Measurements from ENCODE around the gene ARID3C.
A peak's percentile ranks its signal among the peaks of the same experiment; 100 is the strongest.

Gene ARID3C

GRCh38 chr9:34629491-34629808, 584 bp upstream of the ARID3C start:
- DNase-seq (ENCODE audit: insufficient read length, low spot score): no peak
- no peak for FAIRE-seq

- DNase-seq (ENCODE audit: insufficient read length, low spot score) (no peak), FAIRE-seq (no peak)
Measured at GRCh38 chr9:34627716-34628655, 880 bp downstream of the ARID3C start.

- no peak for FAIRE-seq
Measured at GRCh38 chr9:34625186-34625486, 3.7 kb downstream of the ARID3C start.

GRCh38 chr9:34624475-34625185, 4.2 kb downstream of the ARID3C start:
- no peak for FAIRE-seq
- DNase-seq (ENCODE audit: insufficient read length, low spot score): no peak

More at GRCh38 chr9:34625186-34625486, 3.7 kb downstream of the ARID3C start:
- DNase-seq (ENCODE audit: insufficient read length, low spot score): no peak

- no peak for DNase-seq (ENCODE audit: insufficient read length, low spot score)
- no peak for FAIRE-seq
Measured at GRCh38 chr9:34623374-34624235, 5.3 kb downstream of the ARID3C start.

DNA sequence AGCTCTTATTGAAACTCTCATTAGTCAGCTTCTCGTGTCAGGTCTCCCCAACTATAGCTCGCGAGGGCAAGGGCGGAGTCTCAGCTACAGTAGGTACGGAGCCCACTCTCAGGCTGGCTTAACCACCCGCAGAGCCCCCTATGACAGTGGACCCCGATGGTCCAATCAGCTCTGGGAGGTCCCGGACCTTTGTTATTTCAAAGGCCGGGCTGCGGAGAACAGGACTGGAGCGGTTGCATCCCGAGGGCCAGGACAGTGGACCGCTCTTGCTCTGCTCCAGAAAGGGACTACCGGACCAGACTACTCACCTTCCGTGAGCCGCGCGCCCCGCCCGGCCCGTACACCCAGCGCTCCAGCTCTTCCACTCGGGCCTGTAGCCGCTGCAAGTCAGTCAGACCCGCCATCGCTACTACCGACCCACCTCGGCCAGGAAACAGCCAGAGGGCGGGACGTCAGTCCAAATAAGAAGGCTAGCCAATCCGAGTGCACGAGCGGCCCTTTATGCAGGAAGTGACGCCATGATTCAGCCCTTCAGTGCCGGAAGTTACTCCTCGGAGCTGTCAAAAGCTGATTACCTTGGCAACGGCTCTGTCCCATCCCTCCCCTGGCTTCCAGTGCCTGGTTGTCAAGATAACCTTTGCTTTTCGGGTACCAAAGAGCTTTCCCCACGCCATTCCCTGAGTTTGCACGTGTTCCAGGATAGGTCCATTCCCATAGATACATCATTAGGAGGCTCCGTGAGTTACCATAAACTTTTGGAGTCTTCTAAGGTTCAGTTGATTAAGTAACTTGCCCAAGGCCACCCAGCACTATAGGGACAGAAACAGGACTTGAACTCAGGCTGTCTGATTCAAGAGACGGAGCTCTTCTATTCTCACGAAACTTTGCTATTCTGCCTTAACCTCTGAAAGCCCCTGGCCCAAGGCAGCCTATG, 8.5 kb downstream of the ARID3C start, which contains the start of gene DCTN3:
DCTN3 (minus strand) TSS at position 435 of the 934 bp plus-strand sequence; CDS start at position 404, 31 bp downstream.
- FAIRE-seq (peak; percentile 97), DNase-seq (ENCODE audit: insufficient read length, low spot score) (peak; percentile 98)

DNA sequence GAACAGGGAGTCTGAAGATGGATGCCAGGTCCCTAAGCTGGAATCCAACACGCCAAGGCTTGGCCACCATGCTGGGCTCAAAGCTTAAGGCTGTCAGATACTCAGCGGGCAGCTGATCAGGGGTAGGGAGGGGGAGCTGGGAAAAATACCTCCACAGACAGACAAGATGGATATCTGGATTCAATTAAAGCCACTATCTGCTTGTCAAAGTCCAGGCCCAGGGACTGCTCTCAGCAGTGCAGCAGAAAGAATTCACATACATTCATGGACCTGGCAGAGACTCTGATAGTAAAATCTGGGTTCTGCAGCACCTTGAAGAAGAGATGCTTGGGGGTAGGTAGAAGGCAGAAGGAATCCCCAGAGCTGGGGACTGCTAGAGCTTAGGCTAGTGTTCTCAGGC, 13.7 kb downstream of the ARID3C start:
- no peak for DNase-seq (ENCODE audit: insufficient read length, low spot score)
- FAIRE-seq: no peak

- peak; percentile 79 for FAIRE-seq
- no peak for DNase-seq (ENCODE audit: insufficient read length, low spot score)
Measured at GRCh38 chr9:34612788-34613390, 16.0 kb downstream of the ARID3C start.

DNA sequence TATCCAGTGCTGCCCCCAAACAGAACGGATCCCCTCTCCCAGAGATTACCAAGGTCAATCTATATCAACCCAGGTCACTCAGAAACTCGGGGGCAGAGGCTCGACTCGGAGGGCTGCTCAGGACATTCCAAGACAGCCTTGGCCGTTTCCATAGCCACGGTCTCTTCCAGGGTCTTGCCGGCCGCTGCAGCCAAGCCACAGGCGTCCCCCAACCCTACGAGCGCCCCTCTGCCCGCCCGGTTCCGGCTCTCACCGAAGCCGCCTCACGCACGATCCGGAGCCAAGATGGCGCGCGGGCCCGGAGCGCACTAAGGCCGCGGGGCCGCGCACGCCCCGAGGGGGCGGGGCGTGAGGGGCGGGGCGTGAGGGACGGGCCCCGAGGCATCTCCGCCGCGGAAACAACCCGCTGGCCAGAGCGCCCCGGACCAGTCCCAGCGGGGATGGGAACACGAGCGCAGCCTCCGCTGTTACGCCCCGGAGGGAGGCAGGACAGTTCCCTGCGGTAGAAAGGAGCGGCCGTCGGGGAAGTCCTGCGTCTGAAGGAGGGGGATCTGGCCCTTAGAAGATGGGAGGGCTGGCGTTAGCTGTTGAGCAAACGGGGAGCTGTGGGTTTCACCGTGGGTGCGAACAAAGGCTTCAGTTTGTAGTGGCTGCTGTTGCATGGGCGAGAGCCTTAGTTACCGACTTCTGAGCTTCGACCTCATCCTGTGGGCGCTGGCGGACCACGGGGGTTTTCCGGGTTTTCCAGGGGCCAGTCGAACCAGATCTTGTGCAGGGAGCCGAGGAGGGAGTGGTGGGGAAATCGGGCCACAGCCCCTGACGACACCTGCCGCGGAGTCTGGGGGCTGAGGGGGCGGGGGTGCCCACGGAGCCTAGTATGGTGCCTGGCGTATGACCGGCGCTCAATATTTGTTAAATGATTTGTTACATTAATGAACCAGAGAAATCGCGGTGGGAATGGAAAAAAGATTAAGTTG, 16.8 kb downstream of the ARID3C start, which contains the start of gene RPP25L:
RPP25L (minus strand) TSS at position 287 of the 977 bp plus-strand sequence. CDS start 801 bp downstream, outside the sequence.
- peak; percentile 78 for FAIRE-seq
- peak; percentile 90 for DNase-seq (ENCODE audit: insufficient read length, low spot score)

DNA sequence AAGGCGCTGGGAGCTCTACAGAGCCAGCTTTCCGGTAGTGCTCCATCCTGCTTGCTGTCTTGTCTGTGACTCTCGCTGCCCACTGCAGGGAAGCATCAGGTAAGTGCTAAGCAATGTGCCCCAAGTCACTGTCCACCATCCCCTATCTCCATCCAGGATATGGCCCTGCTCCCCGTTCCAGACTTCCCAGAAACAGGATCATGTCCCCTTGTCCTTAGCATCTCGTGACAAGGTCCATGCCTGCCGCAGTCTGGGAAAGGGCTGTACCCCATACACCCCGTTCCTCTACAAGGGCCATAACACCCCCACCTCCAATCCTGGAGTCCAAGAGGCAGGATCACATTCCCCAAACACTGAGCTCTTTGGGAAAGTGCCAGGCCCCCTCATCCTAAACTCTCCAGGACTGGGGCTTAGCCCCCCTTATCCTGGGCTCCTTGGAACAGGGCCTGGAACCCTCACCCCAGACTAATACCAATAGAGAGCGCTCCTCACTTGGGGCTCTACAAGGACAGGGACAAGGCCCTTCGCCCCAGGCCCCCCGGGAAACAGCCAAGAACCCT, 17.5 kb downstream of the ARID3C start:
- DNase-seq (ENCODE audit: insufficient read length, low spot score): no peak
- peak; percentile 8 for FAIRE-seq

DNA sequence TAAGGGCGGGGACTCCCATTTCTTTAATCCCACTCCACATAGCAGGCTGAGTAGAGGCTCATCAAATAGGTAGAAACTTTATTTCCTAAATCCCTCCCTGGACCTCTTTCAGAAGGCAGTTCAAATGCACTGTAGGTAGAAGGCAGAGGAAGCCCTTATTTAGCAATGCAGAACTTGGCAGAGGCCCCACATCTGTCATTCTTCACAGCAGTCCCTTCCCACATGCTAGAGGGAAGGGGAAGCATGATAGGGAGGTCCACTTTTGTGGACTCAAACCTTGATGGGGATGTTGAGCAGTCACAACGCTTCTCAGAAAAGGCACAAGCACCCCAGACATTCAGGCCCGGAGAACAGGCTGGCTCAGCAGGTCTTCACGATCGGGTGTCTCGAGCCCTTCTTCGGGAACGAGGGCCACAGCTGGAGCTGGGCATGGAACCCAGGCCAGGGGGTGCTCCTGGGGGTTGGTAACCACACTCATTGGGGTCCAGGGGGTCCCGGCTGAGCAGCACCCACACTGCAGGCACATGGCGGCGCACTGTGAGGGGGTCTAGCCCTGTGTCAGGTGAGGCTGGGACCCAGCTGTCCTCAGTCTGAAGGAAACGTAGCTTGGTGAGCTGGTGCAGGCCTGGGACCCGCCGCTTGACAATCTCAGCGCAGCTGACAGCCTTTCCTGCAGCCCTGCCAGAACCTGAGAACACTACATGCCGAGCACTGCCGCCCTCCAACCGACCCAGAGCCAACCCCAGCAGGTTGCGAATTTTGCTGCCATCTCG, 18.2 kb downstream of the ARID3C start:
- DNase-seq (ENCODE audit: insufficient read length, low spot score) (no peak), FAIRE-seq (no peak)

DNA sequence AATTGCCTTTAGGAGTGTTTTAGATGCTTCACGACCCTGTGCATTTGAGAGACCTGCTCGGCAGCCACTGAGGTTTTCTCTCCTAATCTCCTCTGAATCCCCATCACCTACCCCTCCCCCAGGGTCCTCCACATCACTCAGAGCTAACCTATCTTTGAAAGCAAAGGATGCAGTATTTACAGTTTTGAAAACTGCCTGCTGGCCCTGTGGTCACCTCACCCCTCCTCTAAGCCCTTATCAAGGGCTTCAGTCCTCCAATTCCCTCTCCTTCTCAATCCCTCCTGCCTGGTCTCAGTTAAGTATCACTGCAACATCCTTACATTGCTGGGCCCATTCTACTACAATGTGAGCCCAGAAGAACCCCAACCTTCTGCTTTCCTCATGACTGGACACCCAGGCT, 21.5 kb downstream of the ARID3C start:
- no peak for DNase-seq (ENCODE audit: insufficient read length, low spot score)
- no peak for FAIRE-seq

GRCh38 chr9:34606905-34607304, 22.0 kb downstream of the ARID3C start:
- FAIRE-seq (no peak), DNase-seq (ENCODE audit: insufficient read length, low spot score) (no peak)

DNA sequence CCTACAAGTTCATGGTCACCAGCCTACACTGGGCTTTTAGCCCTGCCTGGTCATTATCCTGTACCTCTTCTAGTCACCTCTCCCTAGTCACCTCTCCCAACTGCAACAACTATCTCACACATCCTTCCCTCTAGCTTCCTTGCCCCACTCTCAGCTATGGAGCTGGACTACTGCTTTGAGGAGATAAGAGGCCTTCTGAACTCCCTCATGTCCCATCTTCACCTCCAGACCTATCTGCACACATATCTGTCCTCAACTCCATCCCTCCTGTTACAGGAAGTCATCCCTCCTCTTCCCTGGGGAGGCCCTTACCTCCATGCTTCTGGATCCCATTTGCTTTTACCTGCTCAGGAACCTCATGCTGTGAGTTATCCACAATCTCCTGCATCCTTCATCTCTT, 22.7 kb downstream of the ARID3C start:
- FAIRE-seq: no peak

DNA sequence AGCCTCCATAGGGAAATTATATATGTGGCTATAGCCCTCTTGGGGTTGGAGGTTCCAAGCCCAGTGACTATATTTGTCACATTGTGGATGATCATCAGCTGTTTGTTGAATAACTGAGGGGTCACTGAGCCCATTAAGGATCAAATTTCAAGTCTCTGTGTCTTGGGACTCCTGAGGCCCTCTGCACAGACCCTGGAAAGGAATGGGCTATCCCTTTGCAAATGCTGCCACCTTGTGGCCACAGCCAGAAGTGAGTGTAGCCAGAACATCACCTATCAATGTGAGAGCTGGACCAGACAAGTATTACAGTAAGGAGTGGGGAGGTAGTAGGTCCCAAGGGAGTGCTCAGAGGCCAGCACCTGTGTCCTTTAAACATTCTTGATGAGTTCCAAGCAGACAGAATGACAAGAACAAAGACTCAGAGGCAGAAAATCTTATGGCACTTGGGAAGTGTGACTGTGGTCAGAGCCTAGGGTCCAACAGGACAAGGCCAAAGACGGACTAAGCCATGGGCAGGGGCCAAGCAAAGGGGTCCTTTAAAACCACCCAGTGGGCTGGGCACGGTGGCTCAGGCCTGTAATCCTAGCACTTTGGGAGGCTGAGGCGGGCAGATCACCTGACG, 25.1 kb downstream of the ARID3C start:
- DNase-seq (ENCODE audit: insufficient read length, low spot score) (peak; percentile 75), FAIRE-seq (peak; percentile 94)

More for the DNA sequence above, 22.7 kb downstream of the ARID3C start:
- no peak for DNase-seq (ENCODE audit: insufficient read length, low spot score)

GRCh38 chr9:34601937-34602573, 26.8 kb downstream of the ARID3C start:
- FAIRE-seq (no peak), DNase-seq (ENCODE audit: insufficient read length, low spot score) (no peak)

Data from GM19239 (cell line).